ENCODE data around the gene CEP164.
"Not testable (repeated sequence)": the region's sequence is repeated elsewhere in the genome, so short reads cannot be mapped to it uniquely, and the experiment has no call there.

Gene CEP164

DNA sequence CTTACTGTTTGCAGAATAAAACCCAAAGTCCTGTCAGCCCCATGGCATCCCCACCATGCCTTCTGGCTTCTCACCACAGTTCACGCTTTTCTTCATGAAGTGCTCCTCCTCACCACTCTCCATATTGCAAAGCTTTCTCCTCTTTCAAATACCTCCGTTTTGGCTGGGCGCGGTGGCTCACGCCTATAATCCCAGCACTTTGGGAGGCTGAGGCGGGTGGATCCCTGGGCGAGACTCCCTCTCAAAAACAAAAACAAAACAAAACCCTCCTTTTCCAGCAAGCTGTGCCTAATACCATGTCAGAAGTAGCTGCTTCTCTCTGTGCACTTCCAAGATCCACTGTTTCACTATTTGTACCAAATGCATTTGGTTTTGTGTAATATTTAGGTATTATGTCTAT, 18.3 kb upstream of the CEP164 start:
- DNase-seq: no peak

DNA sequence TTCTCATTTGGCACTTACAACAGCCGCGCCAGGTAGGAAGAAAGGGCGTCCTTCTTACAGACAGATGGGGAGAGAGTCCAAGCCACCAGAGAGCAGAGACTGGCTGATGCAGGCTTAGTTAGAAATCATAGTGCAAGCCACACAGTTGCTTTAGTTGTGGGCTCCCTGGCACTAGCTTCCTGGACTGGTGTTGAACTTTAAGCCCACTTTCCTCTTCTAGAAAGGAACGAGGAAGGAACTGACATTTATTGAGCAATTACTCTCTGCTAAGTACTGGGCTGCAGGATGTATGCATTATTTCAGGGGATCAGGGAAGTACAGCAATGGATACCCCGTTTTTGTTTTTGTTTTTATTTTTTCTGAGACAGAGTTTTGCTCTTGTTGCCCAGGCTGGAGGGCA, 14.6 kb upstream of the CEP164 start:
- no peak for DNase-seq

DNA sequence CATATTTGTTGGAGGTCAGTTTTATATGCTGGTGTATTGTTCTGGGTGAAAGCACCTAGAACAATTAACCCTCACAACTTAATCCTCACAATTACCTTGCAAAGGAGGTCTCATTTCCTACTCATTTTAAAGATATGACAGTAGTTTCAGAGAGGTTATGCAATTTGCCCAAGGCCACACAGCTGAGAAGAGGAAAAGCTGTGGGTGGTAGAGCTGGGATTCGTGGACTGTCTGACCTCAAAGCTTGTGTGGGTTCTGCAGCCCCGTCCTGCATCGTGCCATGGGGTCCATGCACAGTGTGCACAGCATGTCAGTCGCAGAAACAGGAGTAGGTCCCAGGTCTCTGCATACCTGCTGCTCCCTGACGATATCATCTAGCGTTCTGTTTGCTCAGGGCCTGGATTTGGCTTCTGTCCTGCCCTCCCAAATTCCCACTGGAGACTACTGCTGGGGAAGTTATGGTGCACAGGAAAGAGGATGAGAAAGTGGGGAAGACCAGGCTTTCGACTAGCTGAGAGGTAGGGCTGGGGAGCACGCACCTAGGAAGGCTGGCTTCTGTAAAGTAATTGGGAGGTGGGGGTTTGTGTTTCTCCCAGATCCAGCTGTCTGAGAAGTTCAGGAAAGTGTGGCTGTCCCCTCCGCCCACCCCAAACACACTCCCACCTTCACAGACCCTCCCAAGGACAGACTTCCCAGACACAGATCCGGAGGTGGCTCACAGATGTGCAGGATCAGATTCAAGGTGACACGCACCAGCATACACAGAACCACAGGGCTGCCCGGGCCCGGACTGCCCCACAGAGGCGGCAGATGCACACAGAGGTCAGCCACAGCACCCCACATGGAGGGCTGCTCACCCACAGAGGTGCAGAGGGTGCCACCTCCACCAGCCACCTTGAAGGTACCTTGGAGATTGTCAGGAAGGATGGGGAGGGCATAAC, 13.6 kb upstream of the CEP164 start:
- DNase-seq: no peak

DNA sequence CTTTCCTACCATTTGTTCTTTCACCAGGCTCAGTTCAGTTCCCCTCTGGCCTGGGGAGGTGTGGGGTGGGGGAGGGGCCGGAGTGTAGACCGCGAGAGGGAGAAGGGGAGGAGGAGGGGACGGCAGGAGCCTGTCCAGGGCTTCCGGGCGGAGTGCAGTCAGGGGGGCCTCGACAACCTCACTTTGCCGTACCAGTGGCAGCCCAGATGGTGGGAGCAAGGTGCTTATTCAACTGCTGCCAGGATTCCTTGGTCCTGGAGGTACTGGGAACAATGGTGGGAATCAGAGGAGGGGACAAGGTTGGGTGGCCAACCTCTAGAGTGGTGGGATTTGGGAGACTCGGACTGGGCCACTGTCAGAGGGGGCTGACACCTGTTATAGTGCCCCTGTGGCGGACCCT, 12.8 kb upstream of the CEP164 start:
- no peak for DNase-seq

DNA sequence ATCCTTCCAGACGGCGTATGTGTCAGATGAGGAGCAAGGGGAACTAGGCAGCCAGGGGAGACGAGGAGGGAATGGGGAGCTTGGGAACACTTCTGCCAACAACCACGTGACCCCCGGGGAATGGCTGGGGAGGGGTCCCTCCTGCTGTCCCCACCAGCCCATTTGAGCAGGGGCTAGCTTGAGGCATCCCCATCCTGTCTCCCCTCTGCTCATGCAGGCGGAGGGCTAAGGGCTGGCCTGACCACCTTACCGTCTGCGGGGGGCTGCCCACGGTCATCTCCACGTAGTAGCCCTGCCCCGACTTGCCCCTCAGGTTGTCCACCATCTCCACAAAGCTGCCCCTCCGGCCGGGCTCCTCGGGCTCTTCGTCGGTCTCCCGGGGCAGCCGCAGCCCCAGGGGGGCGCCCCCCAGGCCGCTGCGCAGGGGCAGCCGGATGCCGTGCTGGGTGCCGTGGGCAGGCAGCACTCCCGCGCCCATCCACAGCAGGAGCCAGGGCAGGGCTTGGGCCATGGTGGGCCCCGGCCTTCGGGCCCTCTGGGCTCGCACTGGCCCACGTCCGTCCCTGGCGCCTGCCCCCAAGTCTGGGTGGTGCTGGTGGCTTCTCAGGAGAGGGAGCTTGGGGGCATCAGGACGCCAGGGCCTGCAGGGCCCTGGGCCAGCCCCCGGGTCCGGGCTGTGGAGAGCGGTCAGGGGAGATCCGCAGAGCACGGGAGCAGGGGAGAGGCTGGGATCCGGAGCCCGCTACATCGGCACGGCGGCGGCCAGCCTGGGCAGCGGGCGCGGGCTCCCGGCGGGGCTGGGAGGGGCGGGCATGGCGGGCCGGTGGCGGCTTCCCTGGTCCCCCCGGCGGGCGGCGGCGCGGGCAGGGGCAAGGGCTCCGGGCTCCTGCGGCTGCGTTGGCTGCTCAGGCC, 12.1 kb upstream of the CEP164 start:
- peak in 1 of 2 donors; percentile 19 for DNase-seq

DNA sequence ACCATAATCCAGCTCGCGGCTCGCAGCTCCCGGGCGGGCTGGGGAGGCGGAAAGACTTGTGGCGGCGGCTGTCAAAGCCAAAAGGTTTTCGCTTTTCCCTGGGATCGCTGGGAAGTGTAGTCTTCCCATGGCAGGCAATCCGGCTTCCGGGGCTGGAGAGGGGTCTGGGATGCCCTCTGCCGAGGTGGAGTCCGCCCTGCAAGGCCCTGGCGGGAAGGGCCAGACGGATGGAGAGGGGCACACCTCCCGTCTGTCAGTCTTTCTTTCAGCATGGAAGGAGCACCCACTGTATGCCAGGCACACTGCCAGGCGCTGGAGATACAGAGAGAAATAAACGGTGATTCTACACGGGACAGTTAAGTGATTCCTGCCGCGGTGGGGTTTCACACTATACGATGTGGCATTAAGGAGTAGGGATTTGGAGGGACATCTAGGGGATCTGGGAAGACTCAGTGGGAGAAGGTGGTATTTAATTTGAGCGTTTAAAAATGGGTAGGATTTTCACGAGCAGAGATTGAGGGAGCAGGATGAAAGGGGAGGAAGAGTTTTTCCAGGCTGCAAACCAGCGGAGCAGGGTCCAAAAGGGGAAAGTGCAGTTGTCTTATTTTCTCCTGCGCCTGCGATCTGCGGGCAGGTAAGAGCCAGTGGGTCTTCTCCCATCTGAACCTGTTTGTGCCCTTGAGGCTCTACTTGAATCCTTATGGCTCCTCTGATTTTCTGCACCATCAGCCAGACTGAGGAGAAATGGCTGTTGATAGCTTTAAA, 11.3 kb upstream of the CEP164 start, which contains the start of gene BACE1:
TSS of gene BACE1 (minus strand) at position 60 of the 765 bp plus-strand sequence. CDS start 461 bp downstream, outside the sequence.
- no peak for DNase-seq

DNA sequence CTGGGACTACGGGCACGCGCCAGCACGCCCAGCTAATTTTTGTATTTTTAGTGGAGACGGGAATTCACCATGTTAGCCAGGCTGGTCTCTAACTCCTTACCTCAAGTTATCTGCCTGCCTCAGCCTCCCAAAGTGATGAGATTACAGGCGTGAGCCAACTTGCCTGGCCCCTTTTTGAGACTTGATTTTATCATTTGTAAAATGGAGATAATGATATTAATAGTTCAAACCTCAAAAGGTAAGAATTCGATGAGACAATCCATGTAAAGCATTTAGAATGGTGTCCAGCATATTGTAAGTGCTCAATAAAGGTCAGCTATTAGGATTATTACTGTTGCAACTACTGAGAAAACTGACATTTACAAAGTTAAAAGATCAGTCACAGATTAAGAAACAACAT, 8.9 kb upstream of the CEP164 start:
- DNase-seq: no peak

DNA sequence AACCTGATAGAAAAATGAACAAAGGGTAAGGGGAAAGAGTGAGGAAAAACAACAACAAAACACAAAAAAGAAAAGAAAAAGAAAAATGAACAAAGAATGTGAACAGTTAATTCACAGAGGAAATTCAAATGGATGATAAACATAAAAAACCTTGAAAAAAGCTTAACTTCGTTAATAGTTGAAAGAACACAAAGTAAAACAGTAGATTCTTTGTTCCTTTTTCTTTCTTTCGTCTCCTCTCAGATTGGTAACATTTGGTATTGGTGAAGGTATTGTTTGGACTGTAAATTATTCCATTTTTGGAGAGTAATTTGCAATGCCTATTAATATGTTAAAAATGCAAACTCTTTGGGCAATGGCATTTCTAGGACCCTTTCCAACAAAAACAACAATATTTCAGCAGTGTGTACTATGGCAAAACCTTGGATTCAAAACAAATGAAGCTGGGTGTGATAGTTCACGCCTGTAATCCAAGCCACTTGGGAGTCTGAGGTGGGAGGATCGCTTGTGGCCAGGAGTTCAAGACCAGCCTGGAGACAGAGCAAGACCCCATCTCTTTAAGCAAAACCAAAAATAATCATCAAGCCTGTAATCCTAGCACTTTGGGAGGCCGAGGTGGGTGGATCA, 8.3 kb upstream of the CEP164 start:
- no peak for DNase-seq

DNA sequence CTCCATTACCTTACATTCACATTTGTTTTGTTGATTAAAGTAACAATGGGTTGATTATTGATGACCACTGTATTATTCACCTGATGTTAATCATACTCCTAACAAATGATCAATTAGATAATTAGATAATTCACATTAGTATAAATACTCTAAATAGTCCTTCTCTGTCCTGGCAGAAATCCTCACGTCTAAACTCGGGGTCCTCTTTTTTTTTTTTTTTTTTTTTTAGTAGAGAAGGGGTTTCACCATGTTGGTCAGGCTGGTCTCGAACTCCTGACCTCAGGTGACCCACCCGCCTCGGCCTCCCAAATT, 443 bp upstream of the CEP164 start:
- DNase-seq: not testable (repeated sequence)

DNA sequence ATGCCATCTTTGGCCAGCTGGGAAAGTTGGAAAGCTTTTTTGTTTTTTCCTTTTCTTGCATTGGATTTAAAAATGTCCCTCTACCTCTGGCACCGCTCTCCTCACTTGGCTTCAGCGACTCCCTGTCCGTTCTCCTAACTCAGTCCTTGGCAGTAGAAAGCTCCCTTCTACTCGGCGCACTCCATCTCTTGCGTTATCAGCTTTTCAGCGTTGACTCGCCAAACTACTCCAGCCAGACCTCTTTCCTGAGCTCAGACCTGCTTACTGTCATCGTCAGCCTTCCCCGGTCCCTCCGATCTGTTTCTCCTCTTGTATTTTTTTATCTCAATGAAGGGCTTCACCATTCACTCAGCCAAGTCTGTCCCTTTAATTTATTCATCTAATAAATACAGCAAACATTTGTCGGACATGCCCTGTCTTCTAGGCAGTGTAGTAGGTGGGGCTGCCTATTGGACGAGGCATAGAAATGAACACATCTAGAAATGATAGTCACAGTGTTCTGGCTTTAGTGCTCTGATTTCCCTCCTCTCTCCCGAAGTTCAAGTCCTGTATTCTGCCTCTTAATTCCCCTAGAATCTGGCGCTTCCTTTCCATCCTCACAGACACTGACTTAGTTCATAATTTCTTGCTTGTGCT, 839 bp downstream of the CEP164 start:
- DNase-seq: no peak

DNA sequence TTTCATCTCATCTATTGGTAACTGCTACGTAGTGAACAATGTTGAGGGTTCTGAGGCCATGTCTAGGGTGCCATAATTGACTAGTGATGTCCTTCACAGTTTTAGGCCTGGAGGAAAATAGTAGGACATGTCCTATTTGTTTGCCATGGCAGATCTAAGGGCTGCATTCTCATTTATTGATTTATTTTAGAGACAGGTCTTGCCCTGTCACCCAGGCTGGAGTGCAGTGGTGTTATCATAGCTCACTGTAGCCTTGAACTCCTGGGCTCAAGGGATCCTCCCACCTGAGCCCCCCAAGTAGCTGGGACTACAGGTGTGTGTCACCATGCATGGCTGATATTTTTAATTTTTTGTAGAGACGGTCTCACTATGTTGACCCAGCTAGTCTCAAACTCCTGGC, 5.2 kb downstream of the CEP164 start:
- no peak for DNase-seq

DNA sequence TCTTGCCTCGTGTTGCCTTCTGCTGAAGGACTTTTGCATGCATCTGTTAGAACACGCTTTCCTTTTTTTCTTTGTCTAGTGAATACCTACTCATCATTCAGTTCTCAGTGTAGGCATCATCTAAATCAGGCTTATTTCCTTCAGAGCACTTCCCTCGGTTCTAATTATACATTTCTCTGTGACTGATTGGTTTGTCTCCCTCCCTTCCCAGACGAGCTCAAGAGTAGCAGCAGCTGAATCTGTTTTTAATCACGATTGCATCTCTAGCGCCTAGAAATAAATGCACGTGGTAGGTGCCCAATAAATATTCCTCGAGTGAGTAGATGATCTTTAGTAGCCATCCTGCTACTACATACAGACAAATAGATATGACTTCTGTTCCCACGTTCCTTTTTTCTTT, 6.3 kb downstream of the CEP164 start:
- DNase-seq: no peak

DNA sequence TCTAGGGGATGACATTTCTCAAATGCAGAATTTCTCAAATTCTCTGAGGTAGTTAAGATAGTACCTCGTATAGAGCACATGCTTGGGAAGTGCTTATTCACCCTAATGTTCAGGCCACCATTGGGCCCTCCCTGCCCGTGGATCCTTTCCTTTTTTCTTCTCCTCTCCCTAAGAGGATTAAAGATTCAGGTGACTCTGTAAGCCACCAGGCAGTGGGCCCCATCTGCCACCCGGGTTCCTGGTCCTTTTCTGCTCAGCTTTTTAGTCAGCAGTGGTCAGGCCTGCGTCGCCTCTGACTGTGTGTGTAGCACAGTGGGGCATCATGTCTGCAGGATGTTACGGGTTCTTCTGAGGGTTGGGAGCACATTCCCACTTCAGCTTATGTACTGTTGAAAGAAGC, 7.2 kb downstream of the CEP164 start:
- DNase-seq: no peak

DNA sequence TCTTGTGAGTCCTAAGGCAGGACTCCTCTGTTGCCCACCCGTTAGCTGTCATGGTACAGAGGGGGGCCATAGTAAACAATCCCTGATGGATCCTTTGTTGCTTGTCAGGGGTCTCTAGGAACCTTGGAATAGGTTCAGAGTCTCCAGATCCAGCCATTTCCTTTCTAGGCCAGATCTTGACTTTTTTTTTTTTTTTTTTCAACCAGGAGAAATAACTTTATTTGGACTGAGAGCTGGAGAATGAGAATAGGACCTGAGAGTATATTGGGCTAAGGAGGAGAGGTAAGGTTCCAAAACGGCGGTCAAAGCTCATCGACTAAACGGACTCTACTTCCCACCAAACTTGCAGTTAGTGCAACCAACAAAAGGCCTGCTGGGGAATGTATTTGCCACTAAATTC, 7.7 kb downstream of the CEP164 start:
- no peak for DNase-seq

DNA sequence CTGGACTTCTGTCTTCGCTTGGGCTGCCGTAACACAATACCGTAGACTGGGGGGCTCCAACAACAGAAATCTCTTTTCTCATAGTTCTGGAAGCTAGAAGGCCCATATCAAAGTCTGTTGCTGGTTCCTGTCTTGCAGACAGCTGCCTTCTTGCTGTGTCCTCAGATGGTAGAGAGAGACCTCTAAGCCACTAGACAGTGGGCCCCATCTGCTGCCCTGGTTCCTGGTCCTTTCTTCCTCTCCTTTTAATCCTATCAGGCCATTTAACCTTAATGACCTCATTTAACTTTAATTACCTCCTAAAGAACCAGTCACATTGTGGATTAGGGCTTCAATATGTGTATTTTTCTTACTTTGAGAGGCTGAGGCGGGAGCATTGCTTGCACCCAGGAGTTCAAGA, 9.4 kb downstream of the CEP164 start:
- DNase-seq: no peak

DNA sequence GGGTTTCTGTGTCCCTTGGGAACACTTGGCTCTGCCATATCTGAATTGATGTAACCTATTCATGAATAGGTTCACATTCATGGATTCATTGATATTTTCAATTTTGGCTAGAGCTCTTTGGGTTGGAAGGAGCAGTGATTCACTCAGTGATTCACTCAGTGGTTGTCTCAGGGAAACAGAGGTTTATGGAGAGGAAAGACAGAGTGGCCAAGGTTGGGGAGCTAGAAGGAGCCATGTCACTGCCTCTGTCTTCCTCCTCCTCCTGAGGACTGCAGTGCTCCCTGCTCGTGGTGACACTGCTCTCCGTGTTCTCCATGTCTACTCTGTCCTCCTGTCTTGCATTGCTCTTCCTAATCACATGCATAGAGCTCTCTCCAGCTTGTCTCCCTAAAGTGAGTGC, 17.4 kb downstream of the CEP164 start:
- no peak for DNase-seq

DNA sequence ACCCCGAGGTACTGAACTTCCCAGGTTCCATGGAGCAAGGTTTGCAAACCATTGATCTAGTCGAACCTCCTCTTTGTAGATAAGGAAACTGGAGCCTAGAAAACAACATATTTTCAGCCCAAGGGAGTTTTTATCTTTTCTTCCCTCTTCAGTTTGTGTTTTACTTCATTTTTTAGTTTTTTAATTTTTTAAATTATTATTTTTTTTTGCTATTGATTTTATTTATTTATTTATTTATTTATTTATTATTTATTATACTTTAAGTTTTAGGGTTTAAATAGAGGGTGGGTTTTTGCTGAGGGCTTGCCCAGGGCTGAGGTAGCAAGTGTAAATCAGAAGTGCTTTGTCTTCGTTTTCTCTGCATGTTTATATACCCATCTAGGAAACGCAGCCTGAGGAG, 26.9 kb downstream of the CEP164 start:
- DNase-seq: no peak

DNA sequence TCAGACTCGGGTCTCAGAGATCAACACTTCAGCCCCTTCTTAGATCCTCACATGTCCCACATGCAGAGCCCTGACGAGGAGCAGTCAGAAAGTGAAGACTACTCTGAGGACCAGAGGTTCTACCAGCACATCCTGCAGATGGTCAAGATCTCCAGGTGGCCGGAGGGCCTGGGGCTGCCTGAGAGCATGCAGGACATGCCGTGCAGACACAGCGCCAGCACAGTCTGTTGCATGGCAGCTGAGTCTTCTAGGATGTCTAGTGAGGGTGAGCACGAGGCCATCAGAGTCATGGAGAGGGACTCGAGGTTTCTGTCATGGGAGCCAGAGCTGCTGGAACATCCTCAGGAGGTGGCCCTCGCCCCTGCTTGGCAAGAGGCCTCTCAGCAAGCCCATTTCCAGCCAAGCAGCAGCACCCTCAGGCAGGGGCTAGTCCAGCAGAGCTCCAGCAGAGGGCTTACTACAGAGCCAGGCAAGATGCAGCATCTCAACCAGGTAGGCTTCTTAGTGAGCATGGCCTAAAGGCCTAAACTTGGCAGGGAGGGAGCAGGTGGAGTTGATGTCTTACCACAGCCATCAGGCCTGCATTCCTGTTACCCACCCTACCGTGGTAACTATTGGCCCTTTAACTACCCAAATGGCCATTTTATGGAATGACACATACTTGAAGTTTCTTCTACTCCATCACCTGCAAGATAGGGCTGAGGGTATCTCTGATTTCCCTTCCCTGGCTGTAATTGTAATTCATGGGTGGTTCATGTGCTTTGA, 28.7 kb downstream of the CEP164 start:
- no peak for DNase-seq

DNA sequence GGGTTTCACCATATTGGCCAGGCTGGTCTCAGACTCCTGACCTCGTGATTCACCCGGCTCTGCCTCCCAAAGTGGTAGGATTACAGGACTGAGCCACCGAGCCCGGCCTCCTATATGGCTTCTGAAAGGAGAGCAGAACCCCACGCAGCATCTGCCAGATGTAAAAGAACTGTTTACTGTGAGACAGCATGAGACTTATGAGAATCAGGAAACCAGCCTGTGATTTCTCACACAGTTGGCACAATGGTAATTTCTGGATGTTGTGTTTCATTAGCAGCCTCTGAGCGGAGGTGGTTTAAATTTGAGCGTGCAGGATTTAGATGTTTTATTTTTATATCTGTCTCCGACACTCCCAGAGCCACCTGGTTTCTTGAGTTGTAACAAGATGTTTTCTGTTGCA, 33.8 kb downstream of the CEP164 start:
- DNase-seq: no peak

DNA sequence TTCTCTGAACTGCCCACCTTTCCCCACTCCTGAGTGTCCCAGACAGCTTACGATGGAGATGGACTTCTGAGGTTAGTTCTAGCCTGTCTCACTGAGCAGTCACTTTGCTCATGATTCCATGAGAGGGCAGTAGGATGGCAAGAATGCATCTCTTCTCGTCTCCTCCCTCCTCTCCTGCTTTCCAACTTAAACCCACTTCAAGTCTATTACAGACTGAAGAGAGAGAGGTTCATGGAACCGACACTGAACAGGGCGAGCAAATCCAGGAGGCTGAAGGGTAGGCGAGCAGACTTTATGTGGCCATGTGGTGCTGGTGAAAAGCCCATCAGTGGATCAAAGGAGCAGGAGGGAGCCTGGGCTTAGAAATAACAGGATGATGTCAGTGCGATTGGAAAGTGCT, 38.6 kb downstream of the CEP164 start:
- no peak for DNase-seq

DNA sequence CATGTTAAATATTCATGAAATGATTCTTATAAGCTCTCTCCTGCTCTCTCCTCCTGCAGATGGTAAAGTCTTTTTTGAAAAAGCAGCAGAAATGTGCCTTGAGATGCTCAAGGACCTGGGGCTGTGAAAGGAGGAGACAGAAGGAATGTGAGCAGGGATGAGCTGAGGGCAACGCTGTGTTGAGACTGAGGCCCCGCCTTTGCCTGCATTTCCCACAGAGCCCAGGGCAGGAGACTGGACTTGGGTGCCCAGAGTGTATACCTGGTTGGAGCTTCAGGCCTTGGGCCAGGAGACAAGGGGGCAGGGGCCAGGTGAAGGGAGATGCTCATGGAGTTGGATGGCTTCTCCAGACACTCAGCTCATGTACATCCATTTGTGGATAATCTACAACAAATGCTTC, 39.2 kb downstream of the CEP164 start:
- no peak for DNase-seq
